SK-N-SH (cell line): ENCODE measurements around the gene ATP2B3. TPM values are rescaled to one million over a fixed set of nuclear protein-coding genes. Genes with fewer than 3 reads are reported as not detected.

Source experiments
- CTCF ChIA-PET: fragments of 300-600, 350-600 bp; formaldehyde crosslinking; extraction: SDS; loops from one replicate; lab custom pipeline; 2021; lab: Yijun Ruan, JAX
- POLR2A ChIA-PET: fragments of 350-600 bp; sonication (Branson Sonifier 250); formaldehyde crosslinking; extraction: SDS; loops from one replicate; lab custom pipeline; 2020; ENCODE audit warnings: antibody characterized with exemption, inconsistent platforms; lab: Yijun Ruan, JAX
- DNase-seq: peaks from one replicate; pipeline ENCODE4 v3.0.0; 2012
- H2AFZ ChIP-seq: fragments of 200-600 bp; sonication (generic); 2 replicates; pipeline ENCODE4 v1.8.1; 2016; ENCODE audit warnings: antibody characterized with exemption, mild to moderate bottlenecking, low read depth
- H3F3A ChIP-seq: fragments of 200-600 bp; sonication (generic); replicated peaks from 2 replicates; pipeline ENCODE3; 2016; ENCODE audit warnings: antibody characterized with exemption, mild to moderate bottlenecking; ENCODE audit not compliant: insufficient read depth
- H3K27ac ChIP-seq, 2 experiments: fragments of 200-500 bp in 1 of 2; fragments of 200-600 bp in 1 of 2; sonication (Bioruptor generic) in 1 of 2; sonication (generic), shearing (Covaris generic) in 1 of 2; 2 replicates each; pipeline versions ENCODE4 v1.5.1 to v1.6.1; 2014 to 2016; ENCODE audit warnings: low read depth in 2 of 2, inconsistent platforms in 1 of 2, low read length in 1 of 2, mild to moderate bottlenecking in 1 of 2, mixed read lengths in 1 of 2
- H3K27me3 ChIP-seq: fragments of 200-600 bp; sonication (generic), shearing (Covaris generic); 2 replicates; pipeline ENCODE4 v1.6.1; 2016; ENCODE audit warnings: mixed run types; ENCODE audit not compliant: insufficient read depth
- H3K36me3 ChIP-seq, 2 experiments: fragments of 200-500 bp in 1 of 2; fragments of 200-600 bp in 1 of 2; sonication (Bioruptor generic) in 1 of 2; sonication (generic) in 1 of 2; replicated peaks in 1 of 2; 2 replicates each; pipeline versions ENCODE3 to v1.5.1; 2014 to 2016; ENCODE audit warnings: low read length in 1 of 2, mild to moderate bottlenecking in 1 of 2; ENCODE audit not compliant: insufficient read depth in 2 of 2, control insufficient read depth in 1 of 2
- H3K4me1 ChIP-seq, 2 experiments: fragments of 200-500 bp in 1 of 2; fragments of 200-600 bp in 1 of 2; sonication (Bioruptor generic) in 1 of 2; sonication (generic), shearing (Covaris generic) in 1 of 2; 2 replicates each; pipeline versions ENCODE4 v1.5.1 to v1.6.1; 2014 to 2016; ENCODE audit warnings: low read depth in 1 of 2, low read length in 1 of 2, mixed run types in 1 of 2; ENCODE audit not compliant: insufficient read depth in 2 of 2, control insufficient read depth in 1 of 2
- H3K4me2 ChIP-seq: fragments of 200-600 bp; sonication (generic), shearing (Covaris generic); 2 replicates; pipeline ENCODE4 v1.6.1; 2017; ENCODE audit warnings: mixed run types
- H3K4me3 ChIP-seq, 2 experiments: fragments of 200-500 bp in 1 of 2; fragments of 200-600 bp in 1 of 2; sonication (Bioruptor generic) in 1 of 2; sonication (generic), shearing (Covaris generic) in 1 of 2; 2 replicates each; pipeline versions ENCODE4 v1.5.1 to v1.8.1; 2014 to 2016; ENCODE audit warnings: low read depth in 2 of 2, inconsistent platforms in 1 of 2, low read length in 1 of 2, mild to moderate bottlenecking in 1 of 2, mixed read lengths in 1 of 2, moderate library complexity in 1 of 2
- H3K79me2 ChIP-seq: fragments of 200-600 bp; sonication (generic); 2 replicates; pipeline ENCODE4 v1.8.1; 2017; ENCODE audit warnings: mild to moderate bottlenecking; ENCODE audit not compliant: insufficient read depth
- H3K9ac ChIP-seq: fragments of 200-600 bp; sonication (generic); 2 replicates; pipeline ENCODE4 v1.6.1; 2017; ENCODE audit warnings: mixed run types
- H3K9me2 ChIP-seq: fragments of 200-600 bp; sonication (generic); 2 replicates; pipeline ENCODE4 v1.6.1; 2017; ENCODE audit warnings: mixed run types
- H3K9me3 ChIP-seq: fragments of 200-600 bp; sonication (generic); 2 replicates; pipeline ENCODE4 v1.6.1; 2017; ENCODE audit warnings: mixed run types, mild to moderate bottlenecking, moderate library complexity
- H4K20me1 ChIP-seq: fragments of 200-600 bp; sonication (generic); 2 replicates; pipeline ENCODE4 v1.6.1; 2017; ENCODE audit warnings: mild to moderate bottlenecking, mixed run types; ENCODE audit not compliant: insufficient read depth
- CTCF ChIP-seq: fragments of 200-600 bp; sonication (generic); IDR thresholded peaks from 2 replicates; pipeline ENCODE4 v1.6.1; 2017; ENCODE audit warnings: antibody characterized with exemption, mild to moderate bottlenecking, moderate library complexity
- ELF1 ChIP-seq: IDR thresholded peaks from 2 replicates; pipeline ENCODE4 v1.4.0; 2012
- GATA2 ChIP-seq: sonication (generic); formaldehyde crosslinking; IDR thresholded peaks from 2 replicates; pipeline ENCODE4 v1.5.0; 2020; ENCODE audit warnings: mild to moderate bottlenecking, missing genetic modification reagents
- MAX ChIP-seq: IDR thresholded peaks from 2 replicates; pipeline ENCODE4 v1.4.0; 2012; ENCODE audit warnings: low read depth
- PBX3 ChIP-seq: IDR thresholded peaks from 2 replicates; pipeline ENCODE4; 2012
- POLR2AphosphoS5 ChIP-seq: IDR thresholded peaks from 2 replicates; pipeline ENCODE4 v1.6.1; 2012; ENCODE audit warnings: low read depth, low read length
- RCOR1 ChIP-seq: fragments of 150-350 bp; IDR thresholded peaks from 2 replicates; pipeline ENCODE4 v1.6.1; 2017; ENCODE audit warnings: antibody characterized with exemption, low read length
- REST ChIP-seq: IDR thresholded peaks from 2 replicates; pipeline ENCODE4 v1.6.1; 2012; ENCODE audit warnings: mild to moderate bottlenecking, low read depth, low read length, moderate library complexity
- TCF12 ChIP-seq: IDR thresholded peaks from 2 replicates; pipeline ENCODE4 v1.4.0; 2012
- TEAD4 ChIP-seq: IDR thresholded peaks from 2 replicates; pipeline ENCODE4 v1.4.0; 2012; ENCODE audit warnings: mild to moderate bottlenecking, borderline replicate concordance; ENCODE audit not compliant: insufficient read depth
- USF1 ChIP-seq: IDR thresholded peaks from 2 replicates; pipeline ENCODE4 v1.4.0; 2012; ENCODE audit warnings: low read depth, borderline replicate concordance
- WGBS: methylation state at CpG from one replicate; pipeline ENCODE4 v1.1.6; 2017; ENCODE audit warnings: low lambda C conversion rate; 5-methylcytosine and 5-hydroxymethylcytosine counted together
- polyA plus RNA-seq, 3 experiments: library from polyadenylated mRNA; depleted of rRNA; stranded (reverse); fragments of >200 nt; gene quantifications; 2 replicates each; pipeline ENCODE4 v1.2.3, GENCODE V29; 2012

Gene ATP2B3
- polyA plus RNA-seq, 1 of the 3 experiments (the other 2 are of a cell fraction) = 0.16 TPM

GRCh38 chrX:153527208-153527607 is 9.8 kb downstream of the ATP2B3 start:
- no peak overlapping the region for H3K4me3 ChIP-seq
- H3K4me2 ChIP-seq = no peak overlapping the region
- H3K9me2 ChIP-seq = no peaks in the 10 kb centered on the region
- peaks cover 4% of the 10 kb centered on the region for H3F3A ChIP-seq
- POLR2A ChIA-PET = interaction anchor here (0.7 to 1.6 kb wide), 3 partner anchors 10 to 66 kb away, joined by 4 to 5 read pairs (median 5); no protein-coding TSS in a partner anchor
- H3K9me3 ChIP-seq = no peaks in the 10 kb centered on the region
- H4K20me1 ChIP-seq = no peaks in the 10 kb centered on the region
- TF ChIP-seq USF1 (no peak), ELF1 (no peak), GATA2 (CRISPR knock-in tag) (no peak), REST (no peak), PBX3 (no peak), CTCF (no peak), TEAD4 (no peak), TCF12 (no peak), RCOR1 (no peak), POLR2AphosphoS5 (no peak), MAX (no peak)
- WGBS = 34% methylated on average over 10 of the region's 15 CpGs
- no peaks in the 10 kb centered on the region for H3K36me3 ChIP-seq
- peaks cover 37% of the 10 kb centered on the region for H3K27me3 ChIP-seq
- no peak overlapping the region for H3K9ac ChIP-seq
- DNase-seq = peak; percentile 71
- no peak overlapping the region for H2AFZ ChIP-seq
- peaks cover 0 to 64% of the 10 kb centered on the region in 2 experiments; a peak in 2 of 4 replicates for H3K4me1 ChIP-seq
- H3K27ac ChIP-seq = peak overlapping the region in 1 of 2 experiments; percentile 92; a peak in 2 of 4 replicates
- H3K79me2 ChIP-seq = no peaks in the 10 kb centered on the region
- CTCF ChIA-PET = interaction anchor here (0.9 to 4.1 kb wide), 6 partner anchors 12 to 181 kb away, joined by 3 to 40 read pairs (median 6); partner anchors contain the start of gene HAUS7
